SIG-M5 treated with dmso at 0.1 percent for 504 hours (cell line): Measurements from ENCODE around the gene SH3BP1.
"Not testable (repeated sequence)": the region's sequence is repeated elsewhere in the genome, so short reads cannot be mapped to it uniquely, and the experiment has no call there.

ENCODE experiments used
- DNase-seq: peaks from one replicate; lab custom pipeline; 2025; ENCODE audit not compliant: unreplicated experiment; lab: John Stamatoyannopoulos, UW

SH3BP1 gene

DNA sequence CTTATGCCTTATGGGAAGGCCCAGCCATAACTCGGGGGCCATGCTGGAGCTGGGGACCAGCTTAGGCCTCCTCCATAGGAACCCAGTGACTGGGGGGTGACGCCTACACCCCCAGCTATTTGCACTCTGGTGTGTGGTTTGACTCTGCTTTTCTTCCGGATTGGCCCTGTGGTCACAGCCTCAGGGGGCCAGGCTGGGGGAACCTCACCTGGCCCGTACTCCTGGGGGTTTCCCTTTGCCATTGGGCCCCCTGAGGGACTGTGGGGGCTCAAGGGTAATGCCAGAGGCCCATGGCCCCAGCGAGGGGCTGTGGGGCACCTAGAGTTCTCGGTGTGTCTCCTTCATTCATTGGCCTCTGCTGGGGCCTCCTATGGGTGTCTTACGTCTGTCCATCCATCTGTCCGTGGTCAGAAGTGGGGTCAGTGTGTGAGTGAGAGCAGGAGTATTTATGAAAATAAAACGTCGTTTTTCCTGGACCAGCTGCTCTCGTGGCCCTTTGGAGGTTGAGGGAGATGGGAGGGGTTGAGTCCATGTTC is 6.3 kb upstream of the SH3BP1 start:
- DNase-seq = no peak

DNA sequence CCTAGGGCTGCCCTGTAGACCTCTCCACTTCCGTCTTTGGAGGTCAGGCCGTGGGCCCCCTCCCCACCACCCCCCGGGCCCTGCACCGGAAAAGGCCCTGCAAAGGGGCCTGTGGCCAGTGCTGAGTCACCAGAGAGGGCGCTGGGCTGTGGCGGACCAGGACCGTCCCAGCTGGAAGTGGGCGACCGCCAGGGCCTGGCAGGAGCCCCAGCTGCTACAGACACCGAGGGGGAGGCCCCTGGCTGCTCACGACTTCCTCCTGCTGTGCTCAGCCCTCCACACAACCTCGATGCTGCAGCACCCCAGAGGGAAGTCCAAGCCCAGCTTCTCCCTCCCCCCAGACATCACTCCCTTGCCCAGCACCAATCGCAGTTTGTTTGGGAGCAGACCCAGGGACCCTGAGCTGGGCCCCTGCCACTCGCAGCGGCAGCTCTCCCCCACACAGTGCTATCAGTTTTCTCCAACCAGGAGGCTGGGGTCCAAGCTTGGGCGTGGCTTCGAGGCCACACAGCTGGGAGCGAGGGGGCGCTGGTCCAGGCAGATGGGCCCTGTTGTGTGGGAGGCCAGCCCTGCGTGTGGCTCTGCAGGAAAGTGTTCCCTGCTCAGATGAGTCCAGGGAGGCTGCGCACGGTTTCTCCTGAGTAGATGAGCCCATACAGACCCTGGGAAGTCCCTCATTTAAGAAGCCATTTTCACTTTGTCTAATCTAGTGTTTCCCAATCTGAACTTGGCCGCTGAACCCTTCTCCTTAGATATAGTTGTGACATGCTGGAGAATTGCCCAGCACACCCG is 5.6 kb upstream of the SH3BP1 start:
- peak; percentile 92 for DNase-seq

DNA sequence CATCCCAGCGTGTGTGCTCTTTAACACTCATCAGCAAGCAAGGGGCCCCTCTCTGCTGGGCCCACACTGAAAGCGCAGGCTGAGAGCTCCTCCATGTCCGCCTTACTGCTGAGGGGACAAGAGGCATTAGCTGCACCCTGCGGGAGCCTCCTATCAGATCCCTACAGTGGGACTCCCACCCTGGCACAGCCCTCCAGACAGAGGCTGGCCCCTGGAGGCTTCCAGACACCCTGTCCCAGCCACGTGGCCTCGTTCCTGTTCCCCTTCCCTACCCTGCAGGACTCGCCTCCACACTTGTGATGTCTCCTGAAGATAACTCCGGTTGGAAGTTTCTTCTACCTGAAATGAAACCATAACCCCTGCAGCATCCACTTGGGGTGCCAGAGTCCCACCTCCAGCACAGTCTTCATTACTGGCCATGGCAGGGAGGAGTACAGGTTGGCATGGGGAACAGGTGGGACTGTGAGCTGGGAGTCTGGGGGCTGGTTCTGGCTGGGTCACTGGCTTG is 5.0 kb upstream of the SH3BP1 start:
- DNase-seq = no peak

DNA sequence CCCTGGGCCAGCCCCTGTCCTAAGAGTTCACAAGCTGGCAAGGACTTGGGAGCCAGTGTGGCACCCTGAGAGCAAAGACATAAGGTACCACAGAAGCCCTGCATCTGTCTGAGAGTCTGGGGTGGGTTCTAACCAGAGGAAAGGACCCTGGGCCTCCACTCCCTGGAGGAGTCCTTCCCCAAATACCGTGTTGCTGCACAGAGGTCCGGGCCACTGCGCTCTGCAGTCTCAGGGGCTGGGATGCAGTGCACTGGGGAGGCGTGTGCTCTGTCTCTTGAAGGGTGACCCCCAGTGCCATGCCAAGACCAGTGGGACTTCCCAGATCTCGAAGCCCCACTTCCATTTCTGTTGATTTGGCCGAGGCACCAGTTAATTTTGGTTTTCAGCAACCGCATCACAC is 4.3 kb upstream of the SH3BP1 start:
- no peak for DNase-seq

DNA sequence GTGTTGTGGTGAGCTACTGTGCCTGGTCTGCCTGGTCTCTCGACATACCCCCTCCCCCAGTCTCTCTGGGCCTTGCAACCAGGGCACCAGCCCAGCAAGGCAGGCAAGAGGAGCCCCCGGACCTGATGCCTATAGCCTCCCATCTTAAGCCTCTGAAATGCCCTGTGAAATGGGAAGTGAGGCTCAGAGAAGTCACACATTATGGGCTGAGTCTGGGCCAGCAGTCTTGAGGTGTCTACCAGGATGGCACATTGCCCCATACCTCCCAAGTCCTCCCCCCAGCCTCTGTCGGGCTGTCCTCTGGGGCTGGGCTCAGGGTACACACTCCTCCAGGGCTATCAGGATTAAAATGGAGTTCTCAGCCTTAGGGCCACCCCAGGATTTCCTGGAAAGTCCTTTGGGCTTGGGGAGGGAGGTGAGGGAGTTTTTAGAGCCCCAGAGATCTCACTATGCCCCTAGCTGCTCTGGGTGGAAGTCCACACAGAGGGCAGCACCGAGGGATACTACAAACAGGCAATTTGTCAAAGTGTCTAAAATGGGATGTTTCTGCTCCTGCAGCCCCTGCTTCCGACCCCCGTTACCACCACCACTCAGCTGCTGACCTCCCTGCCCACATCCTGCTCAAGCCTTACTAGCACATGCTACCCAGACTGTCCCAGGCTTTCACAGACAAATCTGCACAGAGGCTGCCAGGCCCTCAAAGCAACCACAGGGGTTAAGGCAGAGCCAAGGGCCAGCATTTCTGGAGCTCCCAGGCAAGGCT is 3.1 kb upstream of the SH3BP1 start:
- DNase-seq = peak; percentile 47

DNA sequence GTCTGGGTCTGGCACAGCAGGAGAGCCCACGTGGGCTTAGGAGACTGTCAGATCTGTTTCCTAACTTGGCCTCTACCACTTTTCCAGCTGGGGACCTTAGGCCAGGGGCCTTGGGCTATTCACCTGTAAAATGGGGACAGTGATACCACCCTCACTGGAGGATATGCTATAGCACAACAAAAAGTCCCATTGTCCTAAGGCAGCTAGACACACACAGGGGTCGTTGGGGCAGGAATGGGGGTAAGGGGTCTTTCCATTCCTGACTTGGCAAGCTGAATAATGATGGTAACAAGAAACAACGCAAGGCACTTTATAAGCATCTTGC is 2.6 kb upstream of the SH3BP1 start:
- no peak for DNase-seq

DNA sequence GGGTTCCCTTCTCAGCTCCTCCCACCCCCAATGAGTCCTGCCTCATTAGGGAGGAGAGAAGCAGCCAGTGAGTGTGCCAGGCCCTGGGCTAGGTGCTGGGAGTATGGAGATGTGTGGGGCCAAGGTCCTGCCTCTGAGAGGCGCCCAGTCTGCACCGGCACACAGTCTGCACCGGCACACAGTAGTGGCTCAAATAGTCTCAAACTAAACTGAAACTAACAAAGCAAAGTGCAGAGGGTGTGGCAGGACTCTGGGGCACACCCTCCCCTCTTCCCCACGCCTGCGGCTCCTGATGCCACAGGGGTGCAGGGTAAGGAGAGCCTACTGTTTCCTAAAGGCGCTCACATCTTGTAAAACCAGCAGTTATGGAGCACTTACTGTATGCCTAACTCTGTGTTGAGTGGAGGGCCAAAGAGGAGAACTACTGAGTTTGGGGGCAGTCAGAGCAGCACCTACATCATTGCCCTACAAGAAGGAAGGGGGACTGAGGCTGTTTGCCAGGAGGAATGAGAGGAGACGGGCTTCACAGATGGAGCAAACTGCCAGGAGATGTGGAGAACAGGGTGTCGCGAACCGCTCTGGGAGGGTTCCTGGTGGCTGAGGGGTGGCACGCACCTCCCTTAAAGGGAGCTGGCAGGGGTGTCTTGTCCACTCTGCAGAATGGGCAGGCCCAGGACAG is 939 bp upstream of the SH3BP1 start:
- no peak for DNase-seq

DNA sequence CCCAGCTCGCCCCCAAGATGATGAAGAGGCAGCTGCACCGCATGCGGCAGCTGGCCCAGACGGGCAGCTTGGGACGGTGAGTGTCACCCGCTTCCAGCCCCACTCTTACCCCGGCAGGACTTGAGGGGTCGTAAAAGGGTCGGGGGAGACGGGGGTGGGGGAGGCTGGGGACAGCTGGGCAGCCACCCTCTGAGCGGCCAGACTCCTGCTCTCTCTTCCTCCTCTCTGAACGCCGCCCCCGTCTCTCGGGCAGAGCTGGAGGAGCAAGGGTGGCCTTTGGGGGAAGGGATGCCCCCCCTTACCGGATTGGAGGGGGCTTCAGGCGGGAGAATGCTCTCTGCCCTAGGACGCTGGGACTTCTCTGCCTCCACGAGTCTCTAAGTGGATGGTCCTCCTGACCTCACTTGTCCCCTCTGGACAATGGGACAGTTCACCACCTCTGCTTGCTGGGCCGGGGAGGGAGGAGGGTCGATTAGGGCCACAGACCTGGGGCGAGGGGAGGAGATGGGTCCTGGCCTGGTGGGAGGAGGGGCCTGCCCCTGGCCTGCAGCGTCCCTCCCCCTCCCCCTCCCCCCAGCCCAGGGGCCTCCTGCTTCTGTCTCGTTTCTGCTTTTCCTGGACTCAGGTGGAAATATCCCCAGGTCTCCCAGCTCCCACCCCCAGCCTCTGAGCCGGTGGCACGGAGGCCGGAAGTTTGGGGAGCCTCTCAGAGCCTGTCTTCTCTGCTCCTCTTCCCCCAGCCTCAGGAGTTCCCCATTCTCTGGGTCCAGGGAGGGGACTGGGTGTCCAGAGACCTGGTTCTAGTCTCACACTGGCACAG is 512 bp downstream of the SH3BP1 start:
- peak; percentile 59 for DNase-seq

DNA sequence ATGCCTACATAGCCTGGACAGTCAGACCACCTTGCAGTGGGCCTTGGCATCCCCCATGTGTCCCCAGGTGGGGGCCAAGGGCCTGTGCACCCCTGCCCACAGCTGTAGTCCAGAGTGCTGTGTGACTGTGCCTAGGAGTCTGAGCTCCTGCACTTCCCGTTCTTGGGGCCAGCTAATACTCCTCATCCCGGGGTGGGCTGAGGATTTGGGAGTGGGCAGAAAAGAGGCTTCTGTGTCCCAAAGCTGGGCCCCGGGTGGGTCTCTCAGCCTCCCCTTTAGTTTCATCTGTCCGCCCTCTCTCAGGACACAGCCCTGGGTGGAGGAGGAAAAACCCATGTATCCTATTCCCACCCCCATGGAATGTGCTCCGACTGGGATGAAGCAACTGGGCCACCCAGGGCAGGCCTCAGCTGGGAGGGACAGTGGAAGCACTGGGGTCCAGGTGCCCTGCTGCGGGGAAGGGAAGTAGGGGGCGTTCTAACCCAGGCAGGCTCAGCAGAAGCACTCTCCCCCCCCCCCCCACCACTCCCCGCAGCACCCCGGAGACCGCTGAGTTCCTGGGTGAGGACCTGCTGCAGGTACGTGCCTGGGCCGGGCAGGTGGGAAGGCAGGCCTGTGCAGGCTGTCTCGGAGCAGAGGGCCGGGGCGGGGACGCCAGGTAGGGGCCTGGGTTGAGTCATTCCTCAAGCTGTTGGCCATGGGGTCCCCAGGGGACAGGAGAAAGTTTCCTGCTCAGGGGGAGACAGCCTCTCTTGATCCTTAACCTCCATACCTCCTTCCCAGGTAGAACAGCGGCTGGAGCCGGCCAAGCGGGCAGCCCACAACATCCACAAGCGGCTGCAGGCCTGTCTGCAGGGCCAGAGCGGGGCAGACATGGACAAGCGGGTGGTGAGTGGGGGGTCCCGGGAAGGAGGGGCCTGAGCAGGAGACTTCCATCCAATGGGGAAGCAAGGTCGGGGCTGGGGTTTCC is 1.4 kb downstream of the SH3BP1 start:
- no peak for DNase-seq

DNA sequence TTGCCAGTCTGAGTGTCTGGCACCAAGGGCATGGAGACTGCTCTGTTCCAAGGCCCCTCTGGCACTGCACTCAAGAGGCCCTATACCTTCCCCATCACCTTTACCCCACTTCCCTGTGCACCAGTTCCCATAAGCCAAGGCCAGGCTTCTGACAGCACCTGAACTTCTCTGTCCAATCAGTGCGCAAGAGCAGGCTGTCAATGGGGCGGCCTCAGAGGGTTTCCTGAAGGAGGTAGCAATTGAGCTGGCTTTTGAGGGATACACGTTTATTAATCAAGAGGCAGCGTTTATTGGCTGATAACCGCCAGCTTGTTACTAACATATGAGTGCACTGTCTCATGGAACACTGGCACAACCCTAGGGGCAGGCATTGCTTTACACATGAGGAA is 2.1 kb downstream of the SH3BP1 start:
- no peak for DNase-seq

DNA sequence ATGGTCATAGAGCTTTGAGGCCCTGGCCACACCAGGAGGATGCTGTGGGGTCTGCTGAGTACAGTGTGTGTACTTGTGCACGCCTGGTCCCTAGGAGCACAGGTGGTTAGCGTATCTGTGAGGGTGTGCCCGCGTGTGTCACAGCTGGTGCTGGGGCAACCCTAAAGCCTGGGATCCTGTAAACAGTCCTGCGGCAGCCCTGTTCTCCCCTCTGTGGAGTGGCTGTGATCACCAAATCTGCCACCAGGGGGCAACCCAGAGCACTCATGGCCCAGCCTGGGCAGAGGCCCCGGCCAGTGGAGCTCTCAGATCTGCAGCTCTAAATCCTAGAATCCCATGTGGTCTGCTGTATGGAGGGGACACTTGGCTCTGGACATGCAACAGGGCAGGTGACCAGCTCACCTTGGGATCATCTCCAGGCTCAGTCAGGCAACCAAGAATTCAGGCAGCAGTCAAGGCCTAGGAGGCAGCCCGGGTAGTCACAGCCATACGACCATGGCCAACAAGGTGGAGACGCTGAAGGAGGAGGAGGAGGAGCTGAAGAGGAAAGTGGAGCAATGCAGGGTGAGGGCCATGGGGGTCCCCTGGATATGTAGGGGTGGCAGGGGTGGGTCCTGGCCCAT is 3.9 kb downstream of the SH3BP1 start:
- DNase-seq = peak; percentile 61

DNA sequence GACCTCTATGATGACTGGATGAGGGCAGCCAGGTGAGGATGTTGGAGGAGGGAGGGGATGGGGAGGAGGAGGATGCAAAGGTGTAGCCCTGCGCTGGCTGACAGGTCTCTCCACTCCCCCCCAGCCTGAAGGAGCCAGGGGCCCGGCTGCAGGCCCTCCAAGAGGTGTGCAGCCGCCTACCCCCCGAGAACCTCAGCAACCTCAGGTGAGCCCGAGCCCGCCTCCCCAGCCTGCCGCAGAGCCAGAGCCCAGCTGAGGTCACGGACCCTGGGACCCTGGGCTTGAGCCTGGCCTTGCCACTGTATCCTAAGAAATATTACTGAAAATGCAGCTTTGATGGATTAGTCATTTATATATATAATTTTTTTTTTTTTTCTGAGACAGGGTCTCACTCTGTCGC is 7.8 kb downstream of the SH3BP1 start:
- no peak for DNase-seq

DNA sequence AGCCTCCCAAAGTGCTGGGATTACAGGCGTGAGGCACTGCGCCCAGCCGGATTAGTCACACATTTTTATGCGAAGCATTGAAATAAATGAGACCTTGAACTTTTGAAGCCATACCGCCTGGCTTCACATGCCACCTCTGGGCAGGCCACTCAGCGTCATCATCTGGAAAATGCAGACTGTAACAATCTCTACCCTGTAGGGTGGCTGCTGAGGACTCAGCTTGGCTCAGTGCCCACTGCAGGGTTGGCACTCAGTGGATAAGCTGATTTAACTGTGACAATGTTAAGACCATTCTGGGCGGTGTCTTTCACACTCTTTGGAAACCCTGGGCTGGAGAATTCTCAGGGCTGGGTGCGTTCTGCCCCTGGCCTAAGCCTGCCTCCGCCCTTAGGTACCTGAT is 8.5 kb downstream of the SH3BP1 start:
- DNase-seq = no peak

DNA sequence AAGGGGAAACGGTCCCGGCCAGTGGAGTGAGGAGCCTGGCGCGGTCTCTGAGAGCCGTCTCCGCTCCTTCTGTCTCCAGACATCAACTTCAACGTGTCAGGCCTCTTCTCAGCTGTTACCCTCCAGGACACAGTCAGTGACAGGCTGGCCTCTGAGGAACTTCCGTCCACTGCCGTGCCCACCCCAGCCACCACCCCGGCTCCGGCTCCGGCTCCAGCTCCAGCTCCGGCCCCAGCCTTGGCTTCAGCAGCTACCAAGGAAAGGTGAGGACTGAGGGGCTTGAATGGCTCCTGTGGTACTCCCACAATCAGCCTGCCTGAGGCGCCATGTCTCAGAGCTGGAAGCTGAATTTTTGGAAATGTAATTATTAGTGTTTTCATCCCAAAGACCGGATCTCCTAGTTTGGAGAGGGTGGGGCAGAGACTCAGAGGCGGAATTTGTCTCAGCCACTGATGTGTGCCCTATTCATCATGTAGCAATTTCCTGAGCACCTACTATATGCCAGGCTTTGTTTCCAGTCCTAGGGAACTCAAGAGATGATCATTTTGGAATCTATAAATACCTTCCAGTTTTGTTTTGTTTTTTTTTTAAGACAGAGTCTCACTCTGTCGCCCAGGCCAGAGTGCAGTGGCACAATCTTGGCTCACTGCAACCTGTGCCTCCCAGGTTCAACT is 11.1 kb downstream of the SH3BP1 start:
- DNase-seq = no peak

DNA sequence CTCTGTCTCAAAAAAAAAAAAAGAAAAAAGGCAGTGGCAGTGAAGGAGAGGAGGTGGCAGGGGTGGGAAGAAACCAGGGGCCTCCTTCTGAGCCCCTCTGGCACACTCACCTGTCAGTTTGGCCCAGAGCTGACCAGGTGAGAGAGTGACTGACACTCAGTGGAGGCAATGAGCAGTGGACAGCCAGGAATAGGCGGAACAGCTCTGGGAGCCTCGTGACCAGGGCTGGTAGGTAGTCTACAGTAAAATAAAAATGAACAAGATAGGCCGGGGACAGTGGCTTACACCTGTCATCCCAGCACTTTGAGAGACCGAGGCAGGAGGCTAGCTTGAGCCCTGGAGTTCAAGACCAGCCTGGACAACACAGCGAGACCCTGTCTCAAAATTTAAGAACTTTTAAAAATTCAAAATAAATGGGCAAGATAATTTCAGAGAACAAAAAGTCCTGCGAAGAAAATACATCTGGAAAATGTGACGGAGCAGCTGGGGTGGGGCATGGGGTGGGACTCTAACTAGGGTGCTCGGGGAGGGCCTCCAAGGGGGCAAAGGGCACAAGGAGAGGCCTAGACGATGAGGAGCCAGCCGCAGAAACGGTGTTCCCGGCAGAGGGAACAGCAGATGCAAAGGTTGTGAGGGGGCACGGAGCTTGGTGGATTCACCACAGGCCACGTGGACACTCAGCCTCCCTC is 15.2 kb downstream of the SH3BP1 start:
- no peak for DNase-seq

DNA sequence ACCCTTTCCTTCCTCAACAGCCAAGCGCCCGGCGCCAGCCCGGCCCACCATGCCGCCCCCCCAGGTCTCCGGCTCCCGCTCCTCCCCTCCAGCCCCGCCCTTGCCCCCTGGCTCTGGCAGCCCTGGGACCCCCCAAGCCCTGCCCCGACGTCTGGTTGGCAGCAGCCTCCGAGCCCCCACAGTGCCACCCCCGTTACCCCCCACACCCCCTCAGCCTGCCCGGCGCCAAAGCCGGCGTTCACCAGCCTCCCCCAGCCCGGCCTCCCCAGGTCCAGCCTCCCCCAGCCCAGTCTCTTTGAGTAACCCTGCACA is 15.7 kb downstream of the SH3BP1 start:
- DNase-seq = no peak

DNA sequence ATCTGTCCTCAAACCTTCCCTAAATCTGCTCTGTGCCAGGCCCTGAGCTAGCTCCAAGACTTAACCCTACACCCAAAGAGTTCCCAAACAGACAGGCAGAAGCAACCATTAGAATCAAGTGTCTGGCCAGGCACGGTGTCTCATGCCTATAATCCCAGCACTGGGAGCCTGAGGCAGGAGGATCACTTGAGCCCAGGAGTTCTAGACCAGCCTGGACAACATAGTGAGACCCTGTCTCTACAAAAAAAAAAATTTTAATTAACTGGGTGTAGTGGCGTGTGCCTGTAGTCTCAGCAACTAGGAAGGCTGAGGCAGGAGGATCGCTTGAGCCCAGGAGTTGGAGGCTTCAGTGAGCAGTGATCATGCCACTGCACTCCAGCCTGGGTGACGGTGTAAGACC is 17.1 kb downstream of the SH3BP1 start:
- DNase-seq = not testable (repeated sequence)

DNA sequence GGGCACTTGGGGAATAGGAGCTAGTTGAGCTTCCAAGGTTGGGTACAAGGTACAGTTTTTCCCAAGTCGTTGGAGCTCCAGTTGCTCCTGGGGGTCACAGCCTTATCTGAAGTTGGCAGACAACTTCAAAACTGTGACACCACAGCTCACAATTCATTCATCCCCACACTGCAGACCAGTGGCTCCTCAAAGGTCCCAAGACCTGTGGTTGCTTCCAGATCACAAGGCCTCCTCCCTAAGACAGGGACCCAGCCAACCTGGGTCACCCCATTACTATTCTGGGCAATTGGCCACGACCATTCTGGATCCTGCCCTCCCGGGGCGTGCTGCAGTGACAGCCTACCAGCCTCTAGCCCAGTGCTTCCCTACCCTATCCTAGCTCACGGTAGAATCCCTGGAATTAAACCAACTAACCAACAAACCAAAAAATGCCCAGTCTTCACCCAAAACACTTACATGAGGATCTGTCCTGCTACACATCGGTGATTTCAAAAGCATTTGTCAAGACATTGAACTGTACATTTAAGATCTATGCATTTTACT is 18.2 kb downstream of the SH3BP1 start:
- no peak for DNase-seq
